Measurements from ENCODE around the gene SPARCL1.
"Not testable (repeated sequence)": the region's sequence is repeated elsewhere in the genome, so short reads cannot be mapped to it uniquely, and the experiment has no call there.

Gene SPARCL1, protein sequence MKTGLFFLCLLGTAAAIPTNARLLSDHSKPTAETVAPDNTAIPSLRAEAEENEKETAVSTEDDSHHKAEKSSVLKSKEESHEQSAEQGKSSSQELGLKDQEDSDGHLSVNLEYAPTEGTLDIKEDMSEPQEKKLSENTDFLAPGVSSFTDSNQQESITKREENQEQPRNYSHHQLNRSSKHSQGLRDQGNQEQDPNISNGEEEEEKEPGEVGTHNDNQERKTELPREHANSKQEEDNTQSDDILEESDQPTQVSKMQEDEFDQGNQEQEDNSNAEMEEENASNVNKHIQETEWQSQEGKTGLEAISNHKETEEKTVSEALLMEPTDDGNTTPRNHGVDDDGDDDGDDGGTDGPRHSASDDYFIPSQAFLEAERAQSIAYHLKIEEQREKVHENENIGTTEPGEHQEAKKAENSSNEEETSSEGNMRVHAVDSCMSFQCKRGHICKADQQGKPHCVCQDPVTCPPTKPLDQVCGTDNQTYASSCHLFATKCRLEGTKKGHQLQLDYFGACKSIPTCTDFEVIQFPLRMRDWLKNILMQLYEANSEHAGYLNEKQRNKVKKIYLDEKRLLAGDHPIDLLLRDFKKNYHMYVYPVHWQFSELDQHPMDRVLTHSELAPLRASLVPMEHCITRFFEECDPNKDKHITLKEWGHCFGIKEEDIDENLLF

DNA sequence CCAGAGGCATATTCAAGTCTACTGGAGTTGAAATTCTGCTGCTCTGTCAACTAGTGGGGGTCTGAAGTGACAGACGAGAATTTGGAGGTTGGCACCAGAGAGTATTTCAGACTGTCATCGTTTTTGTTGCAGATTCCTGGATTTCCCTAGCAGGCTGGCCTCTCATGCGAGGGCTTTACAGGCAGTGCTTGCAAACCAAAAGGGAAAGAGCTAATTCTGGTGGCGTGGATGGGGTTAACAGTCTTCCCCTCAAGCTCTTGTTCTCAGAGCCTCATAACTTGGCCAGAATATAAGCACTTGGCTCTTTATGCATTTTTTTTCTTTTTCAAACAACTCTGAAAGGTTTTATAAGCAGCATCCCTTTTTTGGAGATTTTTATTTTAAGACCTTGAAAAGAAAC, at the start of gene SPARCL1:
Gene SPARCL1 (minus strand): TSS at position 190 of the 400 bp plus-strand sequence. CDS start 29,802 bp downstream, outside the sequence.
- no peak for FAIRE-seq
- no peak for DNase-seq (ENCODE audit: insufficient read length, low spot score)

DNA sequence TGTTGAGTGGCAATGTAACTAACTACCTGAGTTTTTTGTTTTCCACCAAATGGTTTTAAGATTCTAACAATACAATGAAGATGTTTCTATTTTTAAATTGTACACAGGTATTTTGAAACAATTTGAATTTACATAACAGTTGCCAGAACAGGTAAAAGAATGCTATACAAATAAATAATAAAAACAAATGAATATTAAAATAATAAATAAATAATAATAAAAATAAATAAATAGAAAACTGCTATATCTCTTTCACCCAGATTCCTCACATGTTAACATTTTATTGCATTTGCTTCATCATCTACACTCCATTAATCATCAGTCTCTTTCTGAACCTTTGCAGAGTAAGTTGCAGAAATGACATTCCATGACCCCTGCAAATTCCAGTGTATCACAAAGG, 46.8 kb upstream of the SPARCL1 start:
- DNase-seq (ENCODE audit: insufficient read length, low spot score): no peak
- FAIRE-seq: no peak

DNA sequence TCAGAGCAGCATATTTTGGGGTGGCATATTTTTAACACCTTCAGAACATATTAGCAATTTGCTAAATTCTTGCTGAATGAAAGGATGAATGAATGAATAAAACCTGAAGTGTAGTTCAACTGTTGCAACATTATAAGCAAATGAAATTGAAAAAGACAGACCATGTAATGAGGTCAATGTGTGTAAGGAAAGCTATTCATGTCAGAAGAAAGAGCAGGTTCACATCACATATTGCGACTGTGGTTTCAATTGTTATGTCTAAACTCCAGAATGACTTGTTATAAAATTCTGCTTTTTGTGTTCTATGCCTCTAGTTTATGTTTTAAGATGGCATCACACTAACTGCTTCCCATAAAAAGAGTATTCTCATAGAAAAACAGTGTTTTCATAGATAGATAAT, 46.2 kb upstream of the SPARCL1 start:
- DNase-seq (ENCODE audit: insufficient read length, low spot score) (no peak), FAIRE-seq (no peak)

DNA sequence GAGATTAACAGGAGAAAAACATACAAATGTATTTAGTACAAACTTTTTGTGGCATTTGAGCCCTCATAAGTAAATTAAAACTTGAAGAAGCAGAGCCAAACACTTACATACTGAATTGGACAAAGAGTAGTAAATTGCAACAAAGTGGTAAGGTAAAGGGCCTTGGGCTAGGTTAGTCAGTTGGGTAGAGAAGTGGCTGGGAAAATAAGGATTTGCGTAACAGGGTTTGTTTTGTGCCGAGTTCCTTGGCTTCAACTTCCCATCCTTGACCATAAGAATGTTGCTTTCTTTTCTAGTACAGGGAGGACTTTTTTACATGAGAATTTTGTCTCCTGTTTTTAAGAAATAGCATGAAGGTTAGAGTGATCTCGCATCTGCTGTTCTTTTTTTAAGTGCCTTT, 45.8 kb upstream of the SPARCL1 start:
- FAIRE-seq (no peak), DNase-seq (ENCODE audit: insufficient read length, low spot score) (no peak)

DNA sequence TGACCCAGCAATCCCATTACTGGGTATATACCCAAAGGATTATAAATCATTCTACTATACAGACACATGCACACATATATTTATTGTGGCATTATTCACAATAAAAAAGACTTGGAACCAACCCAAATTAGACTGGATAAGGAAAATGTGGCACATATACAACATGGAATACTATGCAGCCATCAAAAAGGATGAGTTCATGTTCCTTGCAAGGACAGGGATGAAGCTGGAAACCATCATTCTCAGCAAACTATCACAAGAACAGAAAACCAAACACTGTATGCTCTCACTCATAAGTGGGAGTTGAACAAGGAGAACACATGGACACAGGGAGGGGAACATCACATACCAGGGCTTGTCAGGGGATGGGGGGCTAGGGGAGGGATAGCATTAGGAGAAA, 45.2 kb upstream of the SPARCL1 start:
- not testable (repeated sequence) for FAIRE-seq; DNase-seq (ENCODE audit: insufficient read length, low spot score)

DNA sequence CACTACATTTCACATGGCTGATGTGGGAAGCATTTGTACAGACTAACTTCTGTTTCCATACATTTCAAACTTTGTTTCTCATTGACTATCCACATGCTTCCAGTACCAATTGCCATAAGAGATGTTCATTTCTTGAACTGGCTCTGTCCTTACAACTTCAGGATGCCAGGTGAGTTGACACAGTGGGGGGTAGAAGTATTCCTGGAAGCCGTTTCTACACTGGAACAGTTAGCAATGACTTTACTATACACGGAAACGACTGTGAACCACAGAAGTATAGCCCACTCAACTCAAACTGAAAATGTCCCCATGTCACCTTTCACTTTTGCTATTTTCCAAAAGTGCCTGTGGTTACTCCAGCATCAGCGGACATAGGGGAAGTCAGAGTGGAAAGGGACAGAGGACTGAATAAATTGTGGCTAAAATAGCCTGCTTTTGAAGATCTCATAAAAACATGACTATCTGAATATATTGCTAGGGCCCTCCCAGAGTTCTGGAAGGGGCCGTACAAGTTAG, 41.2 kb upstream of the SPARCL1 start:
- FAIRE-seq (no peak), DNase-seq (ENCODE audit: insufficient read length, low spot score) (no peak)

DNA sequence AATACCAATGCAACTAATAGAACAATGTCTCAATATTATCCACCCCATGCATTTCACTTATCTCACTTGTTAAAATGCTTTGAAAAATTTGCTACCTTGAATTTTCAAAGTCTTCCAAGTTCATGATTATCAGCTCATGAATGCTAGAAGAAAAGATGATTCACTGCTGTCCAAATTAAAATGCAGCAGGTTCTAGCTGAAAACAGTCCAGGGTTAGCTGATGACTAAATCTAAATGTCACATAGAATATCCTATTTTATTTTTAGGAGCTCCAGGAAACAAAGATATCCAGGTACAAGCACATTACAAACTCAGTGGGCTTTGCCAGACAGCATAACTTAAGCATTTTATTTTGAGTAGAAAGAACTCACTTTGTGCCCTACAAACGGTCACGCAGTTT, 38.0 kb upstream of the SPARCL1 start:
- FAIRE-seq (no peak), DNase-seq (ENCODE audit: insufficient read length, low spot score) (no peak)

DNA sequence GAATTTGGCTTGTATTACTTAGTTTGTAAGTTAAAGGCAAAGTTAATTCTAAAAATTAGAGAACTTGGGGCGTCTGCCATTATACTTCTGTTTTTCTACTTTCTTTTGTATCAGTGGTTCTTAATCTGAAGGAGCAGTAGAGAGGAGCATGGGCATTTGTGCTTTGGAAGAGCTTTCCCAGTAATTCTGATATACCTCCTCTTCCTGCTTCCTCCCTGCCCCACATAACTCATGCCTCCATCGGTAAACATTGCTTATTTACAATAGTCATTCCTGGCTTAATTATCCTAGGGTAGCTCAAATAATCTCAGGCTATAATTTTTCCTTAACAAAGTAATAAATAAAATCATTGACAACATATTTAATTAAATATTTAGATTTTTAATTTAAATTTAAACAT, 37.1 kb upstream of the SPARCL1 start:
- FAIRE-seq (no peak), DNase-seq (ENCODE audit: insufficient read length, low spot score) (no peak)

DNA sequence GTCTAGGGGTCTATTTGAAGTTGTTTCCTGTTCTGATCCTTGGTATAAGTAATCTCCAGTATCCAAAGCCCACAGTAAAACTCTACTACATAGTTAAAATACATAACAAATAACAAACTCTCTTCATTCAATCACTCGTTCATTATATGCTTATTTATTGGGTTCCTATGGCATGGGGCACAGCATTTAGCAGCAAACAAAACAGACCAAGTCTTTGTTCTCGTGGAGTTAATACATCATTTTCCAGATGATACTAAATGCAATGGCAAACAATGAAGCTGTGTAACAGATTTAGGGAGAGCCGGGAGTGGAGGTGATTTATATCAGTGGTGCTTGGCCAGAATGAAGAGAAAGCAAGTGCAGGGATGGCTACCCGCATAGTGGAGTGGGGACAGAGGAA, 36.6 kb upstream of the SPARCL1 start:
- no peak for DNase-seq (ENCODE audit: insufficient read length, low spot score)
- FAIRE-seq: no peak

DNA sequence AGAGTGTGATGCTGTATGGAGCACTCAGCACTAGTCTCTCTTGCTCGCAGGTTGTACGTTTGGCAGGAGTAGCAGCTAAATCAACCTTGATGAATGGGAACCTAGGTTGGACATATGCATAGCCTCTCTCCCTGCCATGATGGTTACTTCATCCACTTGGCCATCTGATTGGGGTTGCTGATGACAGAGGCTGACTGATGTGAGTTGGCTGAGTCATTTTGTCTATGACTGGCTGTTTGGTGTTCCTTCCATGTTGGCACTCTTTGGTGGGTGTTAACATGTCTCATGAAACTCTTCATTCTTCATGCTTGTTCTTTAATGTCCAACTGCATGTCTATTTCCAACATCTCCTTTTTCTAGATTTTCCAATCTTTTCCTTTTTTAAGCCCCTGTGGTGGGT, 31.6 kb upstream of the SPARCL1 start:
- FAIRE-seq (no peak), DNase-seq (ENCODE audit: insufficient read length, low spot score) (no peak)

DNA sequence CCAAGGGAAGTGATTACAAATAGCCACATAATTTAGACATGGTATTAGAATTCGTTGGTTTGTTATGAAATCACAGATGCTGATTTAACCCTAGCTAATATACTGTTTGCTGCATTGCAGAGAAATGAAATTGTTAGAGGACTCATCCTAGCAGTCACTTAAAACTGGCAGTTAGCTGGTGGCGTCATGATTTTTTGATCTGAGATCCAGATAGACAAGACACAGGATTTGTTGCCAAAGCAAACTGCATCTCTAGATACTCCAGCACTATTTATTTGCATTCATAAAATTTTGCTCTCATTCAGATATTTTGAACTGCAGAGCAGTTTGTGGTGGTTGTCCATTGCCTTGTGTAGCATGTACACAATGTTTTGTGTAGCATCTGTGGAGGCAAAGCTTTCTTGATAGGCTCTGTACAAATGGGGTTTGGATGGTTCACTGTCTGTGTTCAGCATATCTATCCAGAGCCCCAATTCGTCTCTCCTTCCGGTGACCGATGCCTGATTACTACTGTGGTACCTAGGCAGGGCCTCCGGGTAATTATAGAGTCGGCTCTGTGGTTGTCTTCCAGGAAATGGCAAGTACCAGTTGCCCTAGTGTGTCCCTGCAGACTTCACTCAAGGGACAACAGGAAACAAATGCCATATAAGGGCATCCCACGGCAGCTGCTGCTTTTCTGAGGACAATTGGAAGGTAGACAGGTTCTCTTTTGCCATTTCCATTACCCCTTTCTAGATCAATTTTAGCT, 30.1 kb upstream of the SPARCL1 start:
- FAIRE-seq (no peak), DNase-seq (ENCODE audit: insufficient read length, low spot score) (no peak)

DNA sequence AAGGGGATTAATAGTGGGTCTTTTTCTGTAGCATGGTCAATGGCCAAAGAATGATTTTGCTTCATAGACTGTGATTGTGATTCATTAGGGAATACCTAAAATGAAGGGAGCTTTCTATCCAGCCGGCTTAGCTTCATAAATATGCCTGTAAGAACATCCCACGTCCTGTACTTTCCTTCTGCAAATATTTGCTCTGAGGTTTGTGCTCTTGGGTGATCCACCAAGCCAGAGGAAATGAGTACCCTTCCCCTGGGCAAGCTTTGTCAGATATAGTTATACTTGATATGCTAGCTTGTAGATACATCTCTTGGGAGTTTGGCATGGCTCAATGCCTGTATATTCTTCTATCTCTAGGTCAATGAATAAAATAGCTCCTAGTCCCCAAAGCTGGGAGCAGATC, 28.2 kb upstream of the SPARCL1 start:
- no peak for DNase-seq (ENCODE audit: insufficient read length, low spot score)
- FAIRE-seq: no peak

DNA sequence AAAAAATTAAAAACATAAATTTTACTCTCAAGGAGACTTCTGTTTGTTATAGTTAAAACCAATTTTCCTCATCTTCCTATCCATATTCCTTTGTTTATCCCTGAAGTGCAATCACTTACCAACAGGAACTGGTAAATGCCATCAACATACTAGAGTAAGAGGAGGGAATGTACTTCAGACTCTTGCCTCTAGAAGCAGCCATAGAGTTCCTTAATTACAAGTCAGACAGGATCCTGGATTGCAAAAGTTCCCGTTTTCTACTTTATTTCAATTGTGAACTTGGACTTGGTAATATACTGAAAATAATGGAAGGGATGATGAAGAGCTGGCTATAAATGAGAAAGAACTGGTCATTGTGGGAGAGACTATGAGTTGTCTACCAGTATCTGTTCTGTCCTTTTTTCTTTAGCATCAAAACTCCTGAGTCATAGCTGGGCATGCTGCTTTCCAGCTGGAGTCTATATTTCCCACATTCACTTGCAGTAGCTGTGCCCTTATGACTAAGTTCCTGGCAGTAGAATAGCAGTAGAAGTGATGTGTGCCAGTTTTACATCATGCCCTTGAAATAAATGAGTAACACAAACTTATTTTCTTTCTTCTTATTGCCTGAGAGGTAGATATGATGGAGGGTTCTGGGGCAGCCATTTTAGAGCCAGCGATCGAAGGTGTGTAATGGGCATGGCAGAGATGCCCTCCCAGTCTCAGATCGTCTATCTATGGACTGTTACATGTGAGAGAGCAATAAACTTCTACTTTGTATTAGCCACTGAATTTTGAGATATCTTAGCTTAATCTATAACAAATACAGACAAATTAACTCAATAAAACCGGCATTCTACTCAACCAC, 26.8 kb upstream of the SPARCL1 start:
- DNase-seq (ENCODE audit: insufficient read length, low spot score): no peak
- no peak for FAIRE-seq

DNA sequence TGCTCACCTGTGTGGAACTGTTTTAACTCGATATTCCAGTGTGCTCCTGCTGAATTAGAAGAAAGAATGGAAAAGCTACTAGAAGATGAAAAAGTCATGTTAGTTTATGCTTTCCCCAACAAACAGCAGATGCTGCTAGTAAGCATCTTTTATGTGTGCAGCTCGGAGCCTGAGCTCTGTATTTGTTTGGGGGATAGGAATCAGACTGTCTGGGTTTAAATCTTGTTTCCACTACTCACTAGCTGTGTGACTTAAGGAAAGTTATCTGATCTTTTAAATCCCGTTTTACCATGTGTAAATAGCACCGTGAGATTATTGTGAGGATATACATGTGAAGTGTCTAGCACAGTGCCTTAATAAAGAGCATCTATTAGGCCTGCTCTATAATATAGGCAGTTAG, 24.0 kb upstream of the SPARCL1 start:
- DNase-seq (ENCODE audit: insufficient read length, low spot score) (no peak), FAIRE-seq (no peak)

DNA sequence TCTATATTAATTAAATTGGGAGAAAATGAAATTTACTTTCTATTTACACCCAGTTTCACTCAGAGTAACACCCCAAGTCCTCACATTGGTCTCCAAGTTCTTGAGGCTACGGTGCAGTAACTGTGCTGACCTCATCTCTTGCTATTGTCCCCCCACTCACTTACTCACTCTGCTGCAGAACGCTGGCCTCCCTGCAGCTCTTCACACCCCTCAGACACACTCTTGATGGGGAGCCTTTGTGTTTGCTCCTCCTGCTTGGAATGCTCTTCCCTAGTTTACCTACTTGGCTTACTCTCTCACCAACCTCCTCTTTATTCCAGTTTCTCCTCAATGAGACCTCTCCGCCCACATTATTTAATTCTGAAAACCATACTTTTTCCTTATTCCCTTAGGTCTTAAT, 22.2 kb upstream of the SPARCL1 start:
- FAIRE-seq: no peak
- DNase-seq (ENCODE audit: insufficient read length, low spot score): no peak

DNA sequence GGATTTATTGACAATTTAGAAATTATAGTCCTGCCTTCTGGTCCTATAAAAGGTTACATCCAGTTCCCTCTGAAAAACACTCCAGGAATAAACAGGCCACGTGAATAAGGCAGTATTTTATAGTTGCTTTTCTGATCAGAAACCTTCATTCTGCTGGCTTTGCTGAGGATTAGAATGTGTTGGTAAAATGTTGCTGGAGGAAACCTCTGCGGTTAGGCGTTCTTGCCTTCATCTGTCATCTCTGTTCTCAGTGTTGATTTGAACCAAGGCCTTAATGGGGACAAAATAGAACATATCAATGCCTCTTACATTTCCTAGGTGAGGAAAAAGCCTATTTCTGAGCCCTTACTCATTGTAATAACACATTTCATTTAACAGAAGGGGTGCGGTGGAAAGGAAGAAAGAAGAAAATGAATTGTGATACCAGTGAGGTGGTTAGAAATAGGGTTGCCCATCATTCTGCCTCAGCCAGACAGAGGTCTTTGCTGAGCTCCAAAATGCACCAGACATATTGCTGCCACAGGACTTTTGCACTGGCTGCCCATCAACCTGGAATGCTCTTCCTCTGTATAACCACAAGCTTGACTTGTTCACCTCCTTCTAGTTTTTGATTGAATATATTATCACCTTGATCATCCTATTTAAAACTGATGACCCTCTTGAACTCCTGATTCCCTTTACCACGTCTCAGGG, 18.0 kb upstream of the SPARCL1 start:
- no peak for FAIRE-seq

DNA sequence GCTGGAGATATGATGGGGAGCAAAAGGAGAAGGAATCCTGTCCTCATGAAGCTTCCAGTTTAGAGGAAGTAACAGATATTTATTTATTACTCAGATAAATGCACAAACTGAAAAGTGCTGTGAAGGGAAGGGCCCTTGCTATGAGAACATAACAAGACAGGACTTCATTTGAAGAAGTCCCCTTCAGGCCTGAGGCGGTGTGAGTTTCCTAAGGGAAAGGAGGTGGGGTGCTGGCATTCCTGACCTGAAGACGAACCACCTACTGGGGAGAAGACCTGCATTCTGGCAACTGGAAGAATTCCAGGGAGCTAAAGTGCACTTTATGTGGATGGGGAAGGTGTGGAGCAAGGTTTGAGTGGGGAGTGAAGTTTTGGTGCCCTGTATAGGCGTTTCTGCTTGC, 15.9 kb upstream of the SPARCL1 start:
- no peak for DNase-seq (ENCODE audit: insufficient read length, low spot score)

More for the DNA sequence above, 18.0 kb upstream of the SPARCL1 start:
- DNase-seq (ENCODE audit: insufficient read length, low spot score): no peak

DNA sequence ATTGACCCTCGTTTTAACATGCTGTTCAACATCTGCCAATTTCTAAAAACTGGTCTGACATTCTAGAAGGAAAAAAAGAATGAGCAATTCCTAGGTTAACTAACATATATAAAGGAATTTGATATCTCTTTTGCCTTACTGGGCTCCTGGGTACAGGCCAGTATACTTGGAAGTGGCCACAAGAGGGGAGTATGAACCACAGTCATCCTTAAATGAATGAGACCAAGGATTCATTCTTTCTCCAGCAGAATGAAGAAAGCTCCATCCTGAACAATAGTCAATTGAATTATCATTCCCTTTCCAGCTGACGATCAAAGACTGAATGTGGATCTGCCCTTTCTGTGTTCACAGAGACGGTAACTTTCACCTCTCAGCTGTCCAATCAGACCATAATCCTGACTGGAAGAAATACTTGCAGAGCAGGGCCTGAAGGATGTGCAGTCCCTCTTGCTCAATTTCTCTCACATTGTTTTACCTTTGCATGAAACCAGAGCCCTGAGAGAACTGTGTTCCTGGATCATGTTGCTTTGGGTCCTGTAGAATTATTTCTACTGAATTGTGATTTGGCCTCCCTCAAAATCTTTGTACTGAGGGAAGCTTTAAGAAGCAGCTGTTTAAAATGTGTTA, 14.8 kb upstream of the SPARCL1 start:
- DNase-seq (ENCODE audit: insufficient read length, low spot score) (peak; percentile 33), FAIRE-seq (no peak)

More for the DNA sequence above, 15.9 kb upstream of the SPARCL1 start:
- no peak for FAIRE-seq

DNA sequence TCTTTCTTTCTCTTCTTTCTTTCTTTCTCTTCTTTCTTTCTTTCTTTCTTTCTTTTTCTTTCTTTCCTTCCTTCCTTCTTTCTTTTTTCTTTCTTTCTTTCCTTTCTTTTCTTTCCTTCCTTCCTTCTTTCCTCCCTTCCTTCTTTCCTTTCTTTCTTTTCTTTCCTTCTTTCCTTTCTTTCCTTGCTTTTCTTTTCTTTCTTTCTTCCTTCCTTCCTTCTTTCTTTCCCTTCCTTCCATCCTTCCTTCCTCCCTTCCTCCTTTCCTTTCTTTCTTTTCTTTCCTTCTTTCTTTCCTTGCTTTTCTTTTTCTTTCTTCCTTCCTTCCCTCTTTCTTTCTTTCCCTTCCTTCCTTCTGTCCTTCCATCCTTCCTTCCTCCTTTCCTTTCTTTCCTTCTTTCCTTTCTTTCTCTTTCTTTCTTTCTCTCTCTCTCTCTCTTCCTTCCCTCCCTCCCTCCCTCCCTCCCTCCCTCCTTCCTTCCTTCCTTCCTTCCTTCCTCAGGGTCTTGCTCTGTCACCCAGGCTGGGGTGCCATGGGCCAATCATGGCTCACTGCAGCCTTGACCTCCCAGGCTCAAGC, 13.6 kb upstream of the SPARCL1 start:
- DNase-seq (ENCODE audit: insufficient read length, low spot score) (no peak), FAIRE-seq (no peak)

Data from HTR-8/SVneo (cell line).